Limb (tissue), 2 donors: ENCODE data around the gene TP53I13.
"Not testable (repeated sequence)": the region's sequence is repeated elsewhere in the genome, so short reads cannot be mapped to it uniquely, and the experiment has no call there.

Source experiments
- DNase-seq, 2 donors: peaks; one replicate each; pipeline ENCODE4 v3.0.0-alpha.2; 2016; ENCODE audit errors: extremely low spot score in 2 of 2

The TP53I13 gene, protein sequence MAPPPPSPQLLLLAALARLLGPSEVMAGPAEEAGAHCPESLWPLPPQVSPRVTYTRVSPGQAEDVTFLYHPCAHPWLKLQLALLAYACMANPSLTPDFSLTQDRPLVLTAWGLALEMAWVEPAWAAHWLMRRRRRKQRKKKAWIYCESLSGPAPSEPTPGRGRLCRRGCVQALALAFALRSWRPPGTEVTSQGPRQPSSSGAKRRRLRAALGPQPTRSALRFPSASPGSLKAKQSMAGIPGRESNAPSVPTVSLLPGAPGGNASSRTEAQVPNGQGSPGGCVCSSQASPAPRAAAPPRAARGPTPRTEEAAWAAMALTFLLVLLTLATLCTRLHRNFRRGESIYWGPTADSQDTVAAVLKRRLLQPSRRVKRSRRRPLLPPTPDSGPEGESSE

DNA sequence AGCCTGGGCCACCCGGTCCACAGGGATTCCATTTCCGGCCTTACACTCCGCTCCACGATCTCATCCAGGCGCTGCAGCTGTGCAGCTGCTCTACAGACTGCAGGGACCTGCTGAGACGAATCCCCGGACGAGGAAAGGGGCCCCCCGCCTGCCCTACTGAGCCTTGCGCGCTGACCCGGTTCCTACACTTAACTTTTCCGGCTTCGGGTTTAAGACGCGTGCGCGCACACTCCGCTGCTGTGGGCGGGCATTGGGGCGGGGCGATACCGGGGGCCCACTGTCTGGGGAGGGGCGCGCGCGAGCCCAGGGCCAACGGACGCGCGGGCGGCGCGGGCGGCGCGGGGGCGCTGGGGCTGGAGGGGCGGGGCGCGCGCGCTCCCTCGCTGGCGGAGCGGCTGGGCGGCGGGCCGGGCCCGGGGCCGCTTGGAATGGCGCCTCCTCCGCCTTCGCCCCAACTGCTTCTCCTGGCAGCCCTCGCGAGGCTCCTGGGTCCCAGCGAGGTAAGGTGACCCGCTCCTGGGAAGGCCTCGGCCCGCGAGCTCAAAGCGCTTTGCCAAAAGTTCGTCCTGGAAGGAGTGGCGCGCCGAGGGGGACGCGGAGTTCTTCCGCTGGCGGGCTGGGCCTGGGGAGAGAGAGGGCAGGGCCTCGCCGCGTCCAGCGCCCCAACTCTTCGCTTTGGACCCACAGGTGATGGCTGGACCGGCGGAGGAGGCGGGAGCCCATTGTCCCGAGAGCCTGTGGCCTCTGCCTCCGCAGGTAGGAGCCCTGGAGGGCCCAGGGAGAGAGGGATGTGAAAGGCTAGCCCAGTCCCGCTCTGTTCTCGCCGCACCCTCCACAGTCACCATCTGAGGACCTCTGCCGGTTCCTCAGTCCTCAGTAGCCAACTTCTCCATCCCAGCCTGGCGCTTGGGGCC is at the start of gene TP53I13:
Gene TP53I13, plus strand, starts transcription at position 371 of the 914 bp plus-strand sequence. Its CDS starts 58 bp downstream, at position 429.
- DNase-seq: peak; percentile 90 to 92

- DNase-seq: no peak
These were observed 43.8 kb upstream of the TP53I13 start for GRCh38 chr17:29524692-29525091.

GRCh38 chr17:29526322-29526721 is 42.2 kb upstream of the TP53I13 start:
- no peak for DNase-seq

GRCh38 chr17:29533976-29534375 is 34.5 kb upstream of the TP53I13 start:
- no peak for DNase-seq

GRCh38 chr17:29544066-29544465 is 24.4 kb upstream of the TP53I13 start:
- no peak for DNase-seq

GRCh38 chr17:29546085-29546484 is 22.4 kb upstream of the TP53I13 start:
- no peak for DNase-seq

GRCh38 chr17:29546830-29547229 is 21.7 kb upstream of the TP53I13 start:
- DNase-seq: no peak

GRCh38 chr17:29549177-29549923 is 19.2 kb upstream of the TP53I13 start:
- DNase-seq: no peak

- DNase-seq: no peak
These were observed 12.7 kb upstream of the TP53I13 start for GRCh38 chr17:29555840-29556239.

DNA sequence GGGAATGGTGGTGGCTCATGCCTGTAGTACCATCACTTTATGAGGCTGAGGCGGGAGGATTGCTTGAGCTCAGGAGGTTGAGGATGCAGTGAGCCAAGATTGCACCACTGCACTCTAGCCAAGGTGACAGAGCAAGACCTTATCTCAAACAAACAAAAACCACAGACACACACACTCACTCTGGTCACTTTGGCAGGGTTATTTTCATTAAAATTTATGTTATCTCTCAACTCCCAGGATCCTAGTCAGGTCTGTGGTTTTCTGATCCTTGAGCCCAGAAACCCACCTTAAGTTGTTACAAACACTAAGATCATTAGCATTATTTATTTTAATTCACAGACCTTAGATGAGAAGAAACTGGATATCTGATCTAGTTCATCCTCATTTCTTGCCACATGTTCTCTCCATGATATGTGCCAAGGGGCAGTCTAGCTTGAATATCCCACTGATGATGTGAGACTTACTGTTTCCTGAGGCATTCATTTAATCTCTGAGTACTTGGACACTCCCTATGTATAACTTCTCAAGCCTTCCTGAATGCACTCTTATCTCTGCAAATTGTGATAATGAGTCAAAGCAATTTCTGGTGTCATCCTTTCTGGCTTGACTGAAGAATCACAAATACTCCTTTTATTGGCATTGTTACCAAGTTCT is 11.3 kb upstream of the TP53I13 start:
- DNase-seq: no peak

DNA sequence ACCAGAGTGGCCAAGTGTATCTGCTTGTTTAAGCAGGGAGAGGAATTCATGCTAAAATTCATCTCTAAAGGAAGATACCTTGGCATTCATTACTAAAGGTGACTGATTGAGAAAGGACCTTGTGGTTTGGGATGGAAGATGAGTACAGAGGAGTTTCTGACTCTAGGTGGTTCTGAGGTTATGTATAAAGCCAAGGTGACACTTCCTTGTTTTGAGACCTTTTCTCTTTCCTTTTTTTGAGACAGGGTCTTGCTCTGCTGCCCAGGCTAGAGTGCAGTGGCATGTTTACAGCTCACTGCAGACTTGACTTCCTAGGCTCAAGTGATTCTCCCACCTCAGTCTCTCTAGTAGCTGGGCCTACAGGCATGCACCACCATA is 10.8 kb upstream of the TP53I13 start:
- no peak for DNase-seq

DNA sequence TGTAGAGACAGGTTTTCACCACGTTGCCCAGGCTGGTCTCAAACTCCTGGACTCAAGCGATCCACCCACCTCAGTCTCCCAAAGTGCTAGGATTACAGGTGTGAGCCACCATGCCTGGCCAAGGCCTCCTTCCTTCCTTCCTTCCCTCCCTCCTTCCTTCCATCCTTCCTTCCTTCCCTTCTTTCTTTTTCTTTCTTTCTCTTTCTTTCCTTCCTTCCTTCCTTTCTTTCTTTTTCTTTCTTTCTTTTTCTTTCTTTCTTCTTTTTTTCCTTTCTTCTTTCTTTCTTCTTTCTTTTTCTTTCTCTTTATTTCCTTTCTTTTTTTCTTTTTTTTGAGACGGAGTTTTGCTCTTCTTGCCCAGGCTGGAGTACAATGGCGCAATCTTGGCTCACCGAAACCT is 10.4 kb upstream of the TP53I13 start:
- not testable (repeated sequence) for DNase-seq

DNA sequence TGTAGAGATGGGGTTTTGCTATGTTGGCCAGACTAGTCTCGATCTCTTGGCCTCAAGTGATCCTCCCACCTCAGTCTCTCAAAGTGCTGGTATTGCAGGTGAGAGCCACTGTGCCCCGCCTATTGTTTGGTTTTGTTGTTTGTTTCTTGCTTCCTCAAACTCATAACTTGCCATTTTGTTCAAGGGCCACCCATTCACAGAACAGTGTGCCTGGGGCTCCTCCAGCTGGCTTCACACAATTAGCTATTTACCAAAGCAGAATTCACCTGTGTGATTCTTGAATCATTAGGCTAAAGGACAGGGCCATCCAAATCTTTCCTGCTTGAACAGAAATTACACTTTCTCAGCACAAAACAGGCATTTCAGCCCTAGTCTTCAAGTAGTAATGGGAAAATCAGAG is 8.9 kb upstream of the TP53I13 start:
- no peak for DNase-seq

GRCh38 chr17:29560316-29560715 is 8.2 kb upstream of the TP53I13 start:
- DNase-seq: peak in 1 of 2 donors; percentile 36

- DNase-seq: no peak
These were observed 6.7 kb upstream of the TP53I13 start for GRCh38 chr17:29561554-29562517.

GRCh38 chr17:29562615-29563014 is 5.9 kb upstream of the TP53I13 start:
- no peak for DNase-seq

- DNase-seq: no peak
These were observed 4.7 kb upstream of the TP53I13 start for GRCh38 chr17:29563816-29564215.

GRCh38 chr17:29565643-29566472 is 2.6 kb upstream of the TP53I13 start:
- peak in 1 of 2 donors; percentile 49 for DNase-seq
